Ishikawa (cell line): ENCODE results near the gene GDAP1L1.

Source experiments
- CREB1 ChIP-seq: IDR thresholded peaks from 2 replicates; pipeline ENCODE4 v1.6.1; 2012; ENCODE audit warnings: low read depth
- EGR1 ChIP-seq: IDR thresholded peaks from 2 replicates; pipeline ENCODE4 v1.6.1; 2012
- EP300 ChIP-seq: IDR thresholded peaks from 2 replicates; pipeline ENCODE4 v1.6.1; 2012; ENCODE audit warnings: borderline replicate concordance
- FOXM1 ChIP-seq: IDR thresholded peaks from 2 replicates; pipeline ENCODE4 v1.6.1; 2012; ENCODE audit warnings: low read depth, borderline replicate concordance
- NFIC ChIP-seq: IDR thresholded peaks from 2 replicates; pipeline ENCODE4 v1.6.1; 2012
- TCF12 ChIP-seq: IDR thresholded peaks from 2 replicates; pipeline ENCODE4 v1.6.1; 2012; ENCODE audit warnings: low read depth
- TEAD4 ChIP-seq: IDR thresholded peaks from 2 replicates; pipeline ENCODE4 v1.6.1; 2012
- YY1 ChIP-seq: IDR thresholded peaks from 2 replicates; pipeline ENCODE4 v1.6.1; 2012; ENCODE audit warnings: low read depth
- TF ChIP-seq, protein P1 (sequence below): IDR thresholded peaks from 2 replicates; pipeline ENCODE4 v1.6.1; 2012; ENCODE audit warnings: low read depth, mild to moderate bottlenecking
- TF ChIP-seq, protein P2 (sequence below): IDR thresholded peaks from 2 replicates; pipeline ENCODE4 v1.6.1; 2012

GRCh38 chr20:44241796-44242195 lies 5.3 kb upstream of the GDAP1L1 start:
- TF ChIP-seq TCF12 (no peak), EP300 (no peak), NFIC (no peak), TEAD4 (no peak), CREB1 (no peak), YY1 (no peak), FOXM1 (no peak), EGR1 (no peak)
- TF ChIP-seq, protein P1, sequence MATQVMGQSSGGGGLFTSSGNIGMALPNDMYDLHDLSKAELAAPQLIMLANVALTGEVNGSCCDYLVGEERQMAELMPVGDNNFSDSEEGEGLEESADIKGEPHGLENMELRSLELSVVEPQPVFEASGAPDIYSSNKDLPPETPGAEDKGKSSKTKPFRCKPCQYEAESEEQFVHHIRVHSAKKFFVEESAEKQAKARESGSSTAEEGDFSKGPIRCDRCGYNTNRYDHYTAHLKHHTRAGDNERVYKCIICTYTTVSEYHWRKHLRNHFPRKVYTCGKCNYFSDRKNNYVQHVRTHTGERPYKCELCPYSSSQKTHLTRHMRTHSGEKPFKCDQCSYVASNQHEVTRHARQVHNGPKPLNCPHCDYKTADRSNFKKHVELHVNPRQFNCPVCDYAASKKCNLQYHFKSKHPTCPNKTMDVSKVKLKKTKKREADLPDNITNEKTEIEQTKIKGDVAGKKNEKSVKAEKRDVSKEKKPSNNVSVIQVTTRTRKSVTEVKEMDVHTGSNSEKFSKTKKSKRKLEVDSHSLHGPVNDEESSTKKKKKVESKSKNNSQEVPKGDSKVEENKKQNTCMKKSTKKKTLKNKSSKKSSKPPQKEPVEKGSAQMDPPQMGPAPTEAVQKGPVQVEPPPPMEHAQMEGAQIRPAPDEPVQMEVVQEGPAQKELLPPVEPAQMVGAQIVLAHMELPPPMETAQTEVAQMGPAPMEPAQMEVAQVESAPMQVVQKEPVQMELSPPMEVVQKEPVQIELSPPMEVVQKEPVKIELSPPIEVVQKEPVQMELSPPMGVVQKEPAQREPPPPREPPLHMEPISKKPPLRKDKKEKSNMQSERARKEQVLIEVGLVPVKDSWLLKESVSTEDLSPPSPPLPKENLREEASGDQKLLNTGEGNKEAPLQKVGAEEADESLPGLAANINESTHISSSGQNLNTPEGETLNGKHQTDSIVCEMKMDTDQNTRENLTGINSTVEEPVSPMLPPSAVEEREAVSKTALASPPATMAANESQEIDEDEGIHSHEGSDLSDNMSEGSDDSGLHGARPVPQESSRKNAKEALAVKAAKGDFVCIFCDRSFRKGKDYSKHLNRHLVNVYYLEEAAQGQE: no peak
- TF ChIP-seq, protein P2, sequence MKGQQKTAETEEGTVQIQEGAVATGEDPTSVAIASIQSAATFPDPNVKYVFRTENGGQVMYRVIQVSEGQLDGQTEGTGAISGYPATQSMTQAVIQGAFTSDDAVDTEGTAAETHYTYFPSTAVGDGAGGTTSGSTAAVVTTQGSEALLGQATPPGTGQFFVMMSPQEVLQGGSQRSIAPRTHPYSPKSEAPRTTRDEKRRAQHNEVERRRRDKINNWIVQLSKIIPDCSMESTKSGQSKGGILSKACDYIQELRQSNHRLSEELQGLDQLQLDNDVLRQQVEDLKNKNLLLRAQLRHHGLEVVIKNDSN: no peak
